T-cell (primary cell): Measurements from ENCODE around the gene GAK. TPM values are rescaled to one million over a fixed set of nuclear protein-coding genes. Genes with fewer than 3 reads are reported as not detected.
A peak's percentile ranks its signal among the peaks of the same experiment; 100 is the strongest.
"Not testable (repeated sequence)": the region's sequence is repeated elsewhere in the genome, so short reads cannot be mapped to it uniquely, and the experiment has no call there.

ENCODE experiments used
- ATAC-seq, 4 experiments: fragments of 200-7000 bp in 3 of 4; fragments of 150-1000 bp in 1 of 4; cut with Tn5 transposase; replicated peaks in 1 of 4; 1 replicate in 3 of 4; 2 replicates in 1 of 4; pipeline ENCODE4 v1.10.0; 2021; ENCODE audit warnings: moderate library complexity in 3 of 4, mild to moderate bottlenecking in 2 of 4, moderate number of reproducible peaks in 1 of 4
- CTCF ChIA-PET, 2 donors: fragments of 300-600 bp; sonication (Branson Sonifier 250); formaldehyde crosslinking; loops; one replicate each; lab custom pipeline; 2022; ENCODE audit warnings: antibody characterized with exemption in 2 of 2; lab: Charles Lee
- POLR2A ChIA-PET, 2 donors: fragments of 300-600 bp; sonication (Branson Sonifier 250); formaldehyde crosslinking; loops; one replicate each; lab custom pipeline; 2022; ENCODE audit warnings: antibody characterized with exemption in 2 of 2; lab: Charles Lee
- DNase-seq, 35 experiments: peaks; one replicate each; pipeline versions ENCODE4 v3.0.0 to v3.0.0-alpha.2; 2013 to 2023
- H3K27ac ChIP-seq: one replicate; pipeline ENCODE4 v1.5.1; 2013; ENCODE audit warnings: low read length
- H3K27me3 ChIP-seq, 2 experiments: replicated peaks in 1 of 2; 1 replicate in 1 of 2; 2 replicates in 1 of 2; pipeline versions ENCODE4 v1.6.1 to v1.7.0; 2013; ENCODE audit warnings: low read length in 1 of 2, mixed read lengths in 1 of 2; ENCODE audit not compliant: control insufficient read depth in 2 of 2, insufficient read depth in 2 of 2; ENCODE audit errors: extremely low read depth in 1 of 2
- H3K36me3 ChIP-seq, 2 donors: 1 replicate in 1 of 2; 2 replicates in 1 of 2; pipeline versions ENCODE4 v1.6.1 to v1.7.0; 2013; ENCODE audit warnings: low read length in 1 of 2; ENCODE audit not compliant: control insufficient read depth in 2 of 2, insufficient read depth in 1 of 2; ENCODE audit errors: extremely low read depth in 1 of 2
- H3K4me1 ChIP-seq, 2 experiments: 1 replicate in 1 of 2; 2 replicates in 1 of 2; pipeline versions ENCODE4 v1.6.1 to v1.7.0; 2013; ENCODE audit warnings: low read length in 2 of 2, mixed read lengths in 1 of 2; ENCODE audit not compliant: insufficient read depth in 2 of 2, control insufficient read depth in 1 of 2; ENCODE audit errors: extremely low read depth in 1 of 2
- H3K4me3 ChIP-seq, 2 donors: 1 replicate in 1 of 2; 2 replicates in 1 of 2; pipeline versions ENCODE4 v1.5.1 to v1.7.0; 2013; ENCODE audit warnings: mild to moderate bottlenecking in 2 of 2, low read length in 1 of 2, moderate library complexity in 1 of 2; ENCODE audit not compliant: control insufficient read depth in 1 of 2; ENCODE audit errors: extremely low read depth in 1 of 2
- H3K9me3 ChIP-seq: 2 replicates; pipeline ENCODE4 v1.7.0; 2013
- H3K27ac Mint-ChIP-seq, 2 donors: one replicate each; pipeline ENCODE4 v1.8.0; 2020 to 2021; ENCODE audit warnings: mild to moderate bottlenecking in 2 of 2, mixed read lengths in 2 of 2
- H3K27me3 Mint-ChIP-seq, 2 donors: one replicate each; pipeline ENCODE4 v1.8.0; 2021 to 2022; ENCODE audit warnings: mixed read lengths in 2 of 2
- H3K36me3 Mint-ChIP-seq: one replicate; pipeline ENCODE4 v1.8.0; 2021; ENCODE audit warnings: mixed read lengths
- H3K4me1 Mint-ChIP-seq, 3 donors: one replicate each; pipeline ENCODE4 v1.8.0; 2020 to 2022; ENCODE audit warnings: mixed read lengths in 3 of 3, mild to moderate bottlenecking in 1 of 3
- H3K4me3 Mint-ChIP-seq, 3 donors: one replicate each; pipeline ENCODE4 v1.8.0; 2020 to 2022; ENCODE audit warnings: mild to moderate bottlenecking in 3 of 3, mixed read lengths in 3 of 3, moderate library complexity in 3 of 3
- H3K9me3 Mint-ChIP-seq, 3 donors: one replicate each; pipeline ENCODE4 v1.8.0; 2020 to 2022; ENCODE audit warnings: mixed read lengths in 3 of 3
- WGBS: methylation state at CpG from one replicate; pipeline ENCODE4 v1.1.5; 2013; ENCODE audit warnings: missing lambda C conversion rate; ENCODE audit not compliant: insufficient coverage; 5-methylcytosine and 5-hydroxymethylcytosine counted together
- total RNA-seq, 35 experiments: library from RNA in 6 of 35; stranded (reverse) in 6 of 35; fragments of 120-200 nt in 1 of 35; gene quantifications; one replicate each; pipeline versions ENCODE4 v1.2.1 to v1.2.4 and lab custom pipeline; 2013 to 2026

The GAK gene
- total RNA-seq, 5 donors from 2014 or later (not counting 1 experiment from before 2014, with no cell fraction given) = 182 to 225 (median 218) TPM

GRCh38 chr4:919004-919680 is 13.0 kb downstream of the GAK start:
- peaks cover 64 to 80% (median 74%) of the 10 kb centered on the region in 3 donors for H3K4me1 Mint-ChIP-seq
- H3K9me3 ChIP-seq, ATAC-seq, H3K4me3 Mint-ChIP-seq, CTCF ChIA-PET, H3K27ac Mint-ChIP-seq, H3K27me3 Mint-ChIP-seq, H3K4me3 ChIP-seq, H3K27me3 ChIP-seq, H3K27ac ChIP-seq, H3K36me3 ChIP-seq, POLR2A ChIA-PET, H3K9me3 Mint-ChIP-seq: not testable (repeated sequence)
- peaks cover 27% of the 10 kb centered on the region for H3K36me3 Mint-ChIP-seq
- 98% methylated on average over 12 of the region's 15 CpGs for WGBS
- H3K4me1 ChIP-seq = peaks cover 2 to 51% of the 10 kb centered on the region in 2 experiments
- peak in 1 of 35 experiments; percentile 23 for DNase-seq

DNA sequence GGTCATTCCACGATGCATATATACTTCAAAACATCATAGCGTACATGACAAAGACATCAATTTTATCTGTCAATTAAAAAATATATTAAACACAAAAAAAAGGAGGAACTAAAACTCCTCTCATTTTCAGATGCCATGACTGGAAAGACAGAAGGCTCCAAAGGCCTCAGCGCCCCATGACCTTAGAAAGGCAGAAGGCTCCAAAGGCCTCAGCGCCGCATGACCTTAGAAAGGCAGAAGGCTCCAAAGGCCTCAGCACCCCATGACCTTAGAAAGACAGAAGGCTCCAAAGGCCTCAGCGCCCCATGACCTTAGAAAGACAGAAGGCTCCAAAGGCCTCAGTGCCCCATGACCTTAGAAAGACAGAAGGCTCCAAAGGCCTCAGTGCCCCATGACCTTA is 13.5 kb downstream of the GAK start:
- POLR2A ChIA-PET = interaction anchor here in 1 of 2 donors (0.5 kb wide), 1 partner anchor 181 kb away, joined by 8 read pairs; no protein-coding TSS in a partner anchor
- H3K4me3 ChIP-seq, CTCF ChIA-PET, ATAC-seq, H3K27me3 Mint-ChIP-seq, H3K27me3 ChIP-seq, DNase-seq, H3K4me3 Mint-ChIP-seq, H3K27ac Mint-ChIP-seq, H3K36me3 ChIP-seq, H3K27ac ChIP-seq, H3K9me3 ChIP-seq, H3K9me3 Mint-ChIP-seq: not testable (repeated sequence)
- WGBS = 71% methylated on average over 1 of the region's 6 CpGs
- peaks cover 61 to 76% (median 73%) of the 10 kb centered on the region in 3 donors for H3K4me1 Mint-ChIP-seq
- H3K4me1 ChIP-seq = peaks cover 2 to 47% of the 10 kb centered on the region in 2 experiments
- H3K36me3 Mint-ChIP-seq = peaks cover 27% of the 10 kb centered on the region

GRCh38 chr4:917992-918391 is 14.1 kb downstream of the GAK start:
- CTCF ChIA-PET = no interaction called here
- peaks cover 58 to 72% (median 69%) of the 10 kb centered on the region in 3 donors for H3K4me1 Mint-ChIP-seq

GRCh38 chr4:917466-917865 is 14.7 kb downstream of the GAK start:
- CTCF ChIA-PET = no interaction called here
- H3K4me3 ChIP-seq = no peak overlapping the region
- no peaks in the 10 kb centered on the region for H3K27me3 ChIP-seq
- no peaks in the 10 kb centered on the region for H3K27me3 Mint-ChIP-seq
- H3K4me3 Mint-ChIP-seq = no peak overlapping the region
- peaks cover 11% of the 10 kb centered on the region in 2 donors for H3K36me3 ChIP-seq
- DNase-seq = no peak
- H3K27ac ChIP-seq = no peak overlapping the region
- POLR2A ChIA-PET = no interaction called here
- WGBS = no CpG with 5 or more reads among the region's 7 CpGs
- no peak overlapping the region for H3K27ac Mint-ChIP-seq
- peaks cover 2 to 37% of the 10 kb centered on the region in 2 experiments for H3K4me1 ChIP-seq
- peaks cover 52 to 67% (median 64%) of the 10 kb centered on the region in 3 donors for H3K4me1 Mint-ChIP-seq
- H3K9me3 Mint-ChIP-seq = peaks cover 0 to 6% (median 3%) of the 10 kb centered on the region in 3 donors
- no peak for ATAC-seq
- peaks cover 26% of the 10 kb centered on the region for H3K36me3 Mint-ChIP-seq
- no peaks in the 10 kb centered on the region for H3K9me3 ChIP-seq

More at GRCh38 chr4:917992-918391, 14.1 kb downstream of the GAK start:
- peaks cover 5 to 6% of the 10 kb centered on the region in 2 donors for H3K36me3 ChIP-seq
- no peak for DNase-seq
- POLR2A ChIA-PET = interaction anchor here in 1 of 2 donors (0.5 kb wide), 1 partner anchor 182 kb away, joined by 8 read pairs; no protein-coding TSS in a partner anchor
- H3K27ac ChIP-seq = no peak overlapping the region
- ATAC-seq = no peak
- Mint-ChIP-seq H3K9me3 (peaks cover 0 to 6% (median 3%) of the 10 kb centered on the region in 3 donors), H3K27ac (no peak overlapping the region), H3K4me3 (no peak overlapping the region), H3K27me3 (no peaks in the 10 kb centered on the region), H3K36me3 (peaks cover 27% of the 10 kb centered on the region)
- H3K4me3 ChIP-seq = no peak overlapping the region
- no peaks in the 10 kb centered on the region for H3K27me3 ChIP-seq
- H3K4me1 ChIP-seq = peaks cover 2 to 41% of the 10 kb centered on the region in 2 experiments
- WGBS = no CpG with 5 or more reads among the region's 2 CpGs
- H3K9me3 ChIP-seq = no peaks in the 10 kb centered on the region

GRCh38 chr4:915595-915994 is 16.5 kb downstream of the GAK start:
- 15% methylated on average over 4 of the region's 8 CpGs for WGBS
- H3K4me3 Mint-ChIP-seq = peak overlapping the region; percentile 29 to 72 (median 39)
- Histone ChIP-seq H3K4me1 (peaks cover 2 to 24% of the 10 kb centered on the region in 2 experiments), H3K36me3 (peaks cover 20 to 29% of the 10 kb centered on the region in 2 donors), H3K27ac (no peak overlapping the region), H3K27me3 (no peaks in the 10 kb centered on the region), H3K4me3 (no peak overlapping the region), H3K9me3 (no peaks in the 10 kb centered on the region)
- peaks cover 21% of the 10 kb centered on the region for H3K36me3 Mint-ChIP-seq
- H3K9me3 Mint-ChIP-seq = peaks cover 0 to 6% (median 3%) of the 10 kb centered on the region in 3 donors
- peaks cover 37 to 53% (median 48%) of the 10 kb centered on the region in 3 donors for H3K4me1 Mint-ChIP-seq
- peak; percentile 63 to 90 (median 71) for ATAC-seq
- ChIA-PET POLR2A (no interaction called here), CTCF (no interaction called here)
- no peaks in the 10 kb centered on the region for H3K27me3 Mint-ChIP-seq
- peak in 6 of 35 experiments; percentile 21 to 35 (median 28) for DNase-seq
- H3K27ac Mint-ChIP-seq = peak overlapping the region; percentile 13 to 71

- Mint-ChIP-seq H3K27ac (peak overlapping the region; percentile 27 to 71), H3K4me3 (peak overlapping the region; percentile 29 to 72 (median 39)), H3K36me3 (peaks cover 21% of the 10 kb centered on the region), H3K9me3 (peaks cover 0 to 6% (median 3%) of the 10 kb centered on the region in 3 donors), H3K4me1 (peaks cover 37 to 51% (median 46%) of the 10 kb centered on the region in 3 donors), H3K27me3 (no peaks in the 10 kb centered on the region)
- CTCF ChIA-PET = no interaction called here
- Histone ChIP-seq H3K9me3 (no peaks in the 10 kb centered on the region), H3K27ac (no peak overlapping the region), H3K36me3 (peaks cover 20 to 35% of the 10 kb centered on the region in 2 donors), H3K4me3 (no peak overlapping the region), H3K4me1 (peaks cover 2 to 24% of the 10 kb centered on the region in 2 experiments), H3K27me3 (no peaks in the 10 kb centered on the region)
- ATAC-seq (peak in 2 of 4 experiments; percentile 29 to 31), DNase-seq (peak in 1 of 35 experiments; percentile 16)
- POLR2A ChIA-PET = no interaction called here
- 54% methylated on average over 11 of the region's 20 CpGs for WGBS
These were observed 17.1 kb downstream of the GAK start for GRCh38 chr4:915041-915474.
